Measurements from ENCODE around the gene DMAC2L.
"Not testable (repeated sequence)": the region's sequence is repeated elsewhere in the genome, so short reads cannot be mapped to it uniquely, and the experiment has no call there.

The DMAC2L gene

DNA sequence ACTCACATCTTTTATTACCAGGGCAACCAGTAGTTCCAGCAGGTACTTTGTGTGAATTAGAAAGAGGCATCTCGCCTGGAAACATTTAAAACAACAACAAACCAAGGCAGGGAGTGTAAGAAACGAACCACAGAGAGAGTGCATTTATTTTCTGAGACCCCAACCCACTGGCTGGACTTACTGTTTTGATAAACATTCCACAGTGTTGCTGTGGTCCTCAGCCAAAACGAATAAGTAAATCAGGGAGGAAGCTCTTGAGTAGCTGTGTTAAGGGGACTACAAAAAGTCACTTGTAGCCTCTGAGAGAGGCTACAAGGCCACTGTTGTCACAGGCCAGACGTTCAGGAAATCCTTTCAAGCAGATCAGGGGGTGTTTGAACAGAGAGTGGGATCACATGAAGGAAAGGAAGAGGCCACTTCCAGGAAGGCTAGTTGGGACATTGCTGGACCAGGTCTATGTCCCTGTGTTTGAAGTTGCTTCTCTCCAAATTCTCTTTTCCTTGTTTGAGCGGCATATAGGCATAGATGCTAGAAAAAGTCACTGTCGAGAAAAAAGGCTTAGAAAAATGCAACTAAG is 33.8 kb downstream of the DMAC2L start:
- Histone ChIP-seq H3K36me3 (ENCODE audit: control insufficient read depth, insufficient read depth, low read length) (no peaks in the 10 kb centered on the region), H3K27ac (ENCODE audit: low read depth, low read length) (peak overlapping the region; percentile 15), H3K27me3 (ENCODE audit: control insufficient read depth, insufficient read depth, low read length) (no peaks in the 10 kb centered on the region), H3K4me1 (ENCODE audit: control insufficient read depth, insufficient read depth, low read length) (peaks cover 33% of the 10 kb centered on the region), H3K9ac (ENCODE audit: low read length) (no peak overlapping the region), H3K4me3 (ENCODE audit: low read length) (no peak overlapping the region)

DNA sequence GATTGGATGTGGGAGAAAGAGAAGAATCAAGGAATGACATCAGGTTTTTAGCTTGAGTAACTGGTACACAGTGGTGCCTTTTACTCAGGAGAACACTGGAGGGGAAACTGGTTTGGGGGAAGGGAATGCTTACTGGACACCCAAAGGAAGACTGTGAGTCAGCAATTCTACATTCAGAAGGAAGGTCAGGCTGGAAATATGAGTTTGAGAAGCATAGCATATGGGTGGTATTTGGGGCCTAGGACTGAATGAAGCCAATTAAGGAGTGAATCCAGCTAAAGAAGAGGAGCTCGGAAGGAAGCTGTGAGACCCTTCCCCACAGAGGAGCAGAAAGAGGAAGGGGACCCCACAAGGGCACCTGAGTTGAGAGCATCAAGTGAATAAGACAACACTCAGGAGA is 35.4 kb downstream of the DMAC2L start:
- H3K36me3 ChIP-seq (ENCODE audit: control insufficient read depth, insufficient read depth, low read length), result no peaks in the 10 kb centered on the region
- H3K9ac ChIP-seq (ENCODE audit: low read length), result no peak overlapping the region
- H3K4me1 ChIP-seq (ENCODE audit: control insufficient read depth, insufficient read depth, low read length), result peaks cover 29% of the 10 kb centered on the region
- no peaks in the 10 kb centered on the region for H3K27me3 ChIP-seq (ENCODE audit: control insufficient read depth, insufficient read depth, low read length)
- H3K27ac ChIP-seq (ENCODE audit: low read depth, low read length), result peak overlapping the region; percentile 39
- H3K4me3 ChIP-seq (ENCODE audit: low read length), result no peak overlapping the region

- Histone ChIP-seq H3K27me3 (ENCODE audit: control insufficient read depth, insufficient read depth, low read length) (no peaks in the 10 kb centered on the region), H3K4me3 (ENCODE audit: low read length) (no peak overlapping the region), H3K4me1 (ENCODE audit: control insufficient read depth, insufficient read depth, low read length) (peaks cover 19% of the 10 kb centered on the region), H3K36me3 (ENCODE audit: control insufficient read depth, insufficient read depth, low read length) (no peaks in the 10 kb centered on the region), H3K27ac (ENCODE audit: low read depth, low read length) (no peak overlapping the region), H3K9ac (ENCODE audit: low read length) (no peak overlapping the region)
These were observed 36.8 kb downstream of the DMAC2L start for GRCh38 chr14:50348933-50349332.

DNA sequence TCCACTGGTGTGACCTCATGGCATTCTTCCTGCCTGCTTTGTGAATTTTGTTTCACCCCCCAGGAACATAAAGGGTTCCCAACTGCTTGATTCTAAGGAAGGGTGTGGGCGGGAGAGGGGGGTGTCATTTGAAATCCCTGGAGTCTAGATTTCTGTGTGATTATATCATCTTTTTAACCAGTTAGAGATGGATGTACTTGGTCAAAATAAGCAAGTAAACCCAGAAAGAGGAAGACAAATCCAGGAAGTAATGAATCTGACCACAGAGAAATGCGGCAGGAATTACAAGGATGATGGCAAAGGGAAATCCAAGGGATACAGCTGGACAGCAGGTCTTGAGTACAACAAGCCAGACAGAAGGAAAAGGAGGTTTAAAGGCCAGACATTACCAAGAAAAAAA is 38.9 kb downstream of the DMAC2L start:
- Histone ChIP-seq H3K27ac (ENCODE audit: low read depth, low read length) (no peak overlapping the region), H3K4me1 (ENCODE audit: control insufficient read depth, insufficient read depth, low read length) (peaks cover 7% of the 10 kb centered on the region), H3K36me3 (ENCODE audit: control insufficient read depth, insufficient read depth, low read length) (no peaks in the 10 kb centered on the region), H3K27me3 (ENCODE audit: control insufficient read depth, insufficient read depth, low read length) (no peaks in the 10 kb centered on the region), H3K4me3 (ENCODE audit: low read length) (no peak overlapping the region), H3K9ac (ENCODE audit: low read length) (no peak overlapping the region)

DNA sequence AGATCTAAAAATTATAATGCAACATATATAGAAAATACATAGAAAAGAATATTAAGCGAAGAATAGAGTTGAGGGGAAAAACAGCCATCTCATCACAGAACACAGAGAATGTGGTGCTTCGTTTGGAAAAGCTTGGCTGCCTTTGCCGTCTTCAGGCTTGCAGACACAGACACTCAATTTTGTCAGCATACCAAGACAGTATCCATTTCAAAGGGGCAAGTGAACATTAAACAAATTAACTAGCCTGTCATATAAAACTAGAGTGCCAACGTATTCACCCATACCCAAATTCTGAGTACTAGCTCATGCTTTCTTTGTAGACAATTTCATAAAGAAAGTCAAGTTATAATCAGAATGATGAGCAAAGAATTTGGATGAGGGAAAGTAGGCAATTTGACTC is 40.5 kb downstream of the DMAC2L start:
- no peaks in the 10 kb centered on the region for H3K36me3 ChIP-seq (ENCODE audit: control insufficient read depth, insufficient read depth, low read length)
- no peak overlapping the region for H3K4me3 ChIP-seq (ENCODE audit: low read length)
- no peak overlapping the region for H3K27ac ChIP-seq (ENCODE audit: low read depth, low read length)
- peaks cover 5% of the 10 kb centered on the region for H3K4me1 ChIP-seq (ENCODE audit: control insufficient read depth, insufficient read depth, low read length)
- no peak overlapping the region for H3K9ac ChIP-seq (ENCODE audit: low read length)
- no peaks in the 10 kb centered on the region for H3K27me3 ChIP-seq (ENCODE audit: control insufficient read depth, insufficient read depth, low read length)

DNA sequence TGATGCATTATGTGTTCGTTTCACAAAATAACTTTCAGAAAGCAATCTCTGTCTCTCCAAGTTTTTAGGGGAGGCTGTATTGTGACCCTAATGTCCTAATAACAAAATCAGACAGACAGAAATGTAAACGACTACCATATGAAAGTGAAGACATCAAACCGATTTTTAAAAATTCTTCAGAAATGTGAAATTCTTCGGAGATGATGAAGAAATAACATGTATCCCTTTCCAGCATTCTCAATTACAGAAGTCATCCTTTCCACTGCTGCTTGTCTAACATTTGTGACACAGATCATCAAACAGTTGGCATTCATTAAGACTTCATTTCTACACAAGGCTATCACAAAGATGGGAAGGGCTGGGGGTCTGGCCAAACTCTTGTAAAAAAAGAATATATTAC is 41.0 kb downstream of the DMAC2L start:
- H3K9ac ChIP-seq (ENCODE audit: low read length), result no peak overlapping the region
- peaks cover 4% of the 10 kb centered on the region for H3K4me1 ChIP-seq (ENCODE audit: control insufficient read depth, insufficient read depth, low read length)
- no peak overlapping the region for H3K27ac ChIP-seq (ENCODE audit: low read depth, low read length)
- H3K27me3 ChIP-seq (ENCODE audit: control insufficient read depth, insufficient read depth, low read length), result no peaks in the 10 kb centered on the region
- H3K4me3 ChIP-seq (ENCODE audit: low read length), result no peak overlapping the region
- H3K36me3 ChIP-seq (ENCODE audit: control insufficient read depth, insufficient read depth, low read length), result peaks cover 4% of the 10 kb centered on the region

GRCh38 chr14:50354527-50354926 is 42.4 kb downstream of the DMAC2L start:
- Histone ChIP-seq H3K4me1 (ENCODE audit: control insufficient read depth, insufficient read depth, low read length) (peaks cover 4% of the 10 kb centered on the region), H3K27me3 (ENCODE audit: control insufficient read depth, insufficient read depth, low read length) (no peaks in the 10 kb centered on the region), H3K9ac (ENCODE audit: low read length) (no peak overlapping the region), H3K4me3 (ENCODE audit: low read length) (no peak overlapping the region), H3K27ac (ENCODE audit: low read depth, low read length) (no peak overlapping the region), H3K36me3 (ENCODE audit: control insufficient read depth, insufficient read depth, low read length) (peaks cover 6% of the 10 kb centered on the region)

DNA sequence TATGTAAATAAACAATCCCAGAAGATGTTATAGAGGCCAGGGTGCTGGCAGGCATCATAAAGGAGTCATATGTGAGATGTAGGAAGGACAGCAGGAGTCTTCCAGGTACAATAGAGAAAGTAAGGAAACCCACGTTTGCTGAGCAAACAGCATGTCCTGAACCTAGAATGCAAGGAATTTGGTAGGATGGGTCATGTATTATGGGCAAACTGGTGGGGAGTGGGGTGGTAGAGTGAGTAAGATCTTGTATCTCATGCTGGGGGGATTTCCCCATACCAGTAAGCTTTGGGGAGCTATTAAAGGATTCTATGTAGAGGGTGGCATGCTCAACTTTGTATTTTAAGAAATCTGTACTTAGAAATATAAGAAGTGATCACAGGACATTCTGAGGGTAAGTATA is 43.6 kb downstream of the DMAC2L start:
- peaks cover 6% of the 10 kb centered on the region for H3K36me3 ChIP-seq (ENCODE audit: control insufficient read depth, insufficient read depth, low read length)
- H3K4me3 ChIP-seq (ENCODE audit: low read length), result no peak overlapping the region
- H3K27me3 ChIP-seq (ENCODE audit: control insufficient read depth, insufficient read depth, low read length), result no peaks in the 10 kb centered on the region
- no peak overlapping the region for H3K9ac ChIP-seq (ENCODE audit: low read length)
- H3K4me1 ChIP-seq (ENCODE audit: control insufficient read depth, insufficient read depth, low read length), result peaks cover 4% of the 10 kb centered on the region
- H3K27ac ChIP-seq (ENCODE audit: low read depth, low read length), result no peak overlapping the region

DNA sequence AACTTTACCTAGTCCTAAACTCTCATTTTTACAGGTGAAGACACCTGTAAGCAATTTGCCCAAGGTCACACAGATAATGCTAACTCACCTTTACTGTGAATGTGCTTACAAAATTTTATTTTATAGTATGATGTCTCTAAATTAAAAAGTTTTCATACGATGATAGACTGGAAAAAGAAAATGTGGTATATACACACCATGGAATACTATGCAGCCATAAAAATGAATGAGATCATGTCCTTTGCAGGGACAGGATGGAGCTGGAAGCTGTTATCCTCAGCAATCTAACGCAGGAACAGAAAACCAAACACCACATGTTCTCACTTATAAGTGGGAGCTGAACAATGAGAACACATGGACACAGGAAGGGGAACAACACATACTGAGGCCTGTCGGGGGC is 44.2 kb downstream of the DMAC2L start:
- not testable (repeated sequence) for H3K9ac ChIP-seq (ENCODE audit: low read length); H3K27me3 ChIP-seq (ENCODE audit: control insufficient read depth, insufficient read depth, low read length); H3K36me3 ChIP-seq (ENCODE audit: control insufficient read depth, insufficient read depth, low read length); H3K27ac ChIP-seq (ENCODE audit: low read depth, low read length); H3K4me3 ChIP-seq (ENCODE audit: low read length); H3K4me1 ChIP-seq (ENCODE audit: control insufficient read depth, insufficient read depth, low read length)

- no peak overlapping the region for H3K27ac ChIP-seq (ENCODE audit: low read depth, low read length)
- no peak overlapping the region for H3K4me3 ChIP-seq (ENCODE audit: low read length)
- H3K27me3 ChIP-seq (ENCODE audit: control insufficient read depth, insufficient read depth, low read length), result no peaks in the 10 kb centered on the region
- H3K9ac ChIP-seq (ENCODE audit: low read length), result no peak overlapping the region
- H3K4me1 ChIP-seq (ENCODE audit: control insufficient read depth, insufficient read depth, low read length), result peaks cover 4% of the 10 kb centered on the region
- H3K36me3 ChIP-seq (ENCODE audit: control insufficient read depth, insufficient read depth, low read length), result peaks cover 6% of the 10 kb centered on the region
These were observed 45.0 kb downstream of the DMAC2L start for GRCh38 chr14:50357124-50357523.

DNA sequence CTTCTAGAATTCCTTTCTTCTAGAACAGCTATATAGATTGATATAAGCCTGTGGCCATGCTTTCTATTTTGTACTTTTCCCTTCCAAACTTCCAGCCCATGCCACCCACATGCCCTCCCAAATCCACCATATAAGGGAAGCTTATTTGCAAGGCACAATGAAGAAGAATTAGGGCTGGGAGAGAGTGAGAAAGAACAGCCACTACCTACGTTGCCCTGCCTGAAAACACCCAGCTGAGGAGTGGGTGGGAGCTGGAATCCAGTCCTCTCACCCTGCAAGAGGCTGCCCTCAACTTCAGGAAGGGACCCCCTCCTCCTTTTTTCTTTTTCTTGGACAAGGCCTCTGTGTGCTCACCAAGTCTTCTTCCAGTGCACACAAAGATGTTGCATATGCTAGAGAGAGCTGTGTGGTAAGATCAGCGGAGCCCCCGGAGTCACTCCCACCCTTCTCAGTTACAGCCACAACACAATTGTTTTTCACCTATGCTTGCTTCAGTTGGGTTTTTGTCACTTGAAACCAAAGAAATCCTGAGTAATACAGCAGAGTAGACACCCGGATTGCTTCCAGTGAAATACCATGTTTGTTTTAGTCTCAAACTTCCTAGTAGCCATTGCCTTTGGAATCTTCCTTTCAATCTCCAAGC is 45.8 kb downstream of the DMAC2L start:
- no peaks in the 10 kb centered on the region for H3K27me3 ChIP-seq (ENCODE audit: control insufficient read depth, insufficient read depth, low read length)
- H3K4me3 ChIP-seq (ENCODE audit: low read length), result no peak overlapping the region
- no peak overlapping the region for H3K9ac ChIP-seq (ENCODE audit: low read length)
- H3K36me3 ChIP-seq (ENCODE audit: control insufficient read depth, insufficient read depth, low read length), result peaks cover 6% of the 10 kb centered on the region
- H3K4me1 ChIP-seq (ENCODE audit: control insufficient read depth, insufficient read depth, low read length), result peaks cover 2% of the 10 kb centered on the region
- H3K27ac ChIP-seq (ENCODE audit: low read depth, low read length), result no peak overlapping the region

DNA sequence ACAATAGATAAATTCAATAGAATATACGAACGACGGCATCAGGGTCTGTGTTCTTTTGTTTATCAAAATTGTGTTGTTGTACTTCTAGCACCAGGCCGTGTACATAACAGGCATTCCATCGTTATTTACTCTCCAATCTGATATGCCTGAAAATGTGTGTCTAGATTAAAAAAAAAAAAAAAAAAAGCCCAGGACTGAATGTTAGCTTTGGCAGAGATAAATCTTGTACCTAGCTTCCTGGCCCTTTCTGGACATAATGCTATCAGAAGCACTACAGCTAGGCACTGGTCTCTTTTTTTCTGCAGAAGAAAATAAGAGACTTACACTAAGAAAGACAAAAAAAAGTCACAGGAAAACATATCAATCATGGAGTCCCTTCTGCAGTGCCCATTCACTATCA is 47.5 kb downstream of the DMAC2L start:
- Histone ChIP-seq H3K4me1 (ENCODE audit: control insufficient read depth, insufficient read depth, low read length) (no peaks in the 10 kb centered on the region), H3K27ac (ENCODE audit: low read depth, low read length) (no peak overlapping the region), H3K4me3 (ENCODE audit: low read length) (no peak overlapping the region), H3K36me3 (ENCODE audit: control insufficient read depth, insufficient read depth, low read length) (peaks cover 6% of the 10 kb centered on the region), H3K9ac (ENCODE audit: low read length) (no peak overlapping the region), H3K27me3 (ENCODE audit: control insufficient read depth, insufficient read depth, low read length) (no peaks in the 10 kb centered on the region)

GRCh38 chr14:50360093-50360492 is 48.0 kb downstream of the DMAC2L start:
- H3K4me3 ChIP-seq (ENCODE audit: low read length), result no peak overlapping the region
- H3K27ac ChIP-seq (ENCODE audit: low read depth, low read length), result no peak overlapping the region
- peaks cover 6% of the 10 kb centered on the region for H3K36me3 ChIP-seq (ENCODE audit: control insufficient read depth, insufficient read depth, low read length)
- no peaks in the 10 kb centered on the region for H3K4me1 ChIP-seq (ENCODE audit: control insufficient read depth, insufficient read depth, low read length)
- H3K9ac ChIP-seq (ENCODE audit: low read length), result no peak overlapping the region
- H3K27me3 ChIP-seq (ENCODE audit: control insufficient read depth, insufficient read depth, low read length), result no peaks in the 10 kb centered on the region
